Parathyroid adenoma (tissue), 2 donors: Measurements from ENCODE around the gene DCP1A.
A peak's percentile ranks its signal among the peaks of the same experiment; 100 is the strongest.
"Not testable (repeated sequence)": the region's sequence is repeated elsewhere in the genome, so short reads cannot be mapped to it uniquely, and the experiment has no call there.

Experiments used
- H2AFZ ChIP-seq: fragments of 300-600 bp; sonication (generic); one replicate; pipeline ENCODE4 v1.7.0; 2017; ENCODE audit warnings: antibody characterized with exemption, mild to moderate bottlenecking
- H3K27ac ChIP-seq: fragments of 300-600 bp; sonication (generic); one replicate; pipeline ENCODE4 v1.7.0; 2017
- H3K27me3 ChIP-seq: fragments of 300-600 bp; sonication (generic); one replicate; pipeline ENCODE4 v1.7.0; 2017; ENCODE audit warnings: low read length; ENCODE audit not compliant: control insufficient read depth, insufficient read depth
- H3K36me3 ChIP-seq: fragments of 300-600 bp; sonication (generic); one replicate; pipeline ENCODE4 v1.7.0; 2017; ENCODE audit warnings: low read length; ENCODE audit not compliant: control insufficient read depth, insufficient read depth
- H3K4me1 ChIP-seq: fragments of 300-600 bp; sonication (generic); one replicate; pipeline ENCODE4 v1.7.0; 2017; ENCODE audit warnings: control low read depth
- H3K4me2 ChIP-seq: fragments of 300-600 bp; sonication (generic); one replicate; pipeline ENCODE4 v1.7.0; 2017; ENCODE audit warnings: low read length
- H3K4me3 ChIP-seq: fragments of 300-600 bp; sonication (generic); one replicate; pipeline ENCODE4 v1.7.0; 2017; ENCODE audit warnings: low read depth, low read length
- H3K79me2 ChIP-seq: fragments of 300-600 bp; sonication (generic); one replicate; pipeline ENCODE4 v1.7.0; 2017; ENCODE audit warnings: control low read depth
- H3K9ac ChIP-seq: fragments of 300-600 bp; sonication (generic); one replicate; pipeline ENCODE4 v1.7.0; 2017; ENCODE audit warnings: mild to moderate bottlenecking
- H3K9me3 ChIP-seq: fragments of 300-600 bp; sonication (generic); one replicate; pipeline ENCODE4 v1.7.0; 2017; ENCODE audit warnings: low read length; ENCODE audit not compliant: control insufficient read depth
- CTCF ChIP-seq: fragments of 300-600 bp; sonication (generic); IDR thresholded peaks from one replicate; pipeline ENCODE4 v1.7.0; 2017; ENCODE audit warnings: antibody characterized with exemption, mild to moderate bottlenecking
- donor health status: primary hyperparathyroidism.

DCP1A gene

GRCh38 chr3:53361852-53362251, 14.5 kb upstream of the DCP1A start:
- H3K4me2 ChIP-seq: no peak overlapping the region
- H3K4me3 ChIP-seq: no peak overlapping the region
- TF ChIP-seq CTCF: no peak
- no peaks in the 10 kb centered on the region for H3K27me3 ChIP-seq
- H2AFZ ChIP-seq: no peak overlapping the region
- H3K4me1 ChIP-seq: no peaks in the 10 kb centered on the region
- H3K9ac ChIP-seq: no peak overlapping the region
- H3K79me2 ChIP-seq: no peaks in the 10 kb centered on the region
- H3K27ac ChIP-seq: no peak overlapping the region
- no peaks in the 10 kb centered on the region for H3K9me3 ChIP-seq
- no peaks in the 10 kb centered on the region for H3K36me3 ChIP-seq

DNA sequence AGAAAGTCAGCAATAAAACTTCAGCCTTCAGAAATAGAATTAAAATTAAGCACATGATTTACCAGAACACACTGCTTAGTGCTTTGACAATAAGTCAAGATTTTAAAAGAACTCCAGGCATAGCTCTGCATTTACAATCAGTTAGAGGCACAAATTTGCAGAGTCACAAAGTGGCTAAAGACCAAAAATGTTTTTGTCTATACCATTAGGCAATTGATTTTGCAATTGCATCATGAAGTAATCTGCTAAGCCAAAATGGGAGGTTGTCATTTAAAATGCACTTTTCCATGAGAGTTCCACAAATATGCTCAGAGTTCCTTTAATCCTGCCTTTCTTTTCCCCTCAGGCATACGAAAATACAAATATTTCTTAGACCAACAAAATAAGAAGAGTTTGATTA, 10.1 kb upstream of the DCP1A start:
- H3K4me2 ChIP-seq: no peak overlapping the region
- no peaks in the 10 kb centered on the region for H3K9me3 ChIP-seq
- no peak overlapping the region for H3K4me3 ChIP-seq
- H3K9ac ChIP-seq: no peak overlapping the region
- H2AFZ ChIP-seq: no peak overlapping the region
- no peak overlapping the region for H3K27ac ChIP-seq
- H3K4me1 ChIP-seq: no peaks in the 10 kb centered on the region
- no peaks in the 10 kb centered on the region for H3K36me3 ChIP-seq
- no peaks in the 10 kb centered on the region for H3K27me3 ChIP-seq
- H3K79me2 ChIP-seq: no peaks in the 10 kb centered on the region
- TF ChIP-seq CTCF: no peak

- Histone ChIP-seq H3K4me3 (no peak overlapping the region), H3K36me3 (no peaks in the 10 kb centered on the region), H3K4me2 (no peak overlapping the region), H3K9me3 (no peaks in the 10 kb centered on the region), H3K79me2 (no peaks in the 10 kb centered on the region), H3K4me1 (no peaks in the 10 kb centered on the region), H3K27me3 (no peaks in the 10 kb centered on the region), H3K27ac (no peak overlapping the region), H2AFZ (no peak overlapping the region), H3K9ac (no peak overlapping the region)
- TF ChIP-seq CTCF: no peak
Observed at GRCh38 chr3:53354945-53355498, 7.7 kb upstream of the DCP1A start.

DNA sequence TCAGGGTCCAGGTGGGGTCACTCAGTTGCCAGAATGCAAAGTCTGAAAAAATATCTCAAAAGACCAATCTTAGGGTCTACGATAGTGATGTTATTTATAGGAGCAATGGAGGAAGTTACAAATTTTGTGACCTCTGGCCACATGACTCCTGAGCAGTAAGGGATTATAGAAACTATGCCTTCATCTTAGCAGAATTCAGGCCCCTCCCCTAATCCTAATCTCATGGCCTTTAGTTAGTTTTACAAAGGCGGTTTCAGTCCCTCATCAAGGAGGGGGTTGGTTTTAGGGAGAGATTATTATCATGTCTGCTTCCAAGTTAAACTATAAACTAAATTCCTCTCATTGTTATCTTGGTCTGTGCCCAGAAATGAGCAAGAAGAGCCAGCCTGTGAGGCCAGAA, 5.9 kb upstream of the DCP1A start:
- Histone ChIP-seq H3K9me3 (no peaks in the 10 kb centered on the region), H3K4me1 (no peaks in the 10 kb centered on the region), H2AFZ (no peak overlapping the region), H3K27ac (no peak overlapping the region), H3K36me3 (no peaks in the 10 kb centered on the region), H3K4me3 (no peak overlapping the region), H3K9ac (no peak overlapping the region), H3K27me3 (no peaks in the 10 kb centered on the region), H3K79me2 (no peaks in the 10 kb centered on the region), H3K4me2 (no peak overlapping the region)
- no peak for TF ChIP-seq CTCF

GRCh38 chr3:53350652-53351051, 3.3 kb upstream of the DCP1A start:
- Histone ChIP-seq H2AFZ (peak overlapping the region; percentile 35), H3K4me3 (no peak overlapping the region), H3K27me3 (no peaks in the 10 kb centered on the region), H3K4me1 (no peaks in the 10 kb centered on the region), H3K9ac (no peak overlapping the region), H3K79me2 (peaks cover 17% of the 10 kb centered on the region), H3K9me3 (no peaks in the 10 kb centered on the region), H3K27ac (no peak overlapping the region), H3K36me3 (no peaks in the 10 kb centered on the region), H3K4me2 (no peak overlapping the region)
- no peak for TF ChIP-seq CTCF

- Histone ChIP-seq H3K27ac (peak overlapping the region; percentile 95), H3K4me2 (peak overlapping the region; percentile 79), H3K4me3 (peak overlapping the region; percentile 81), H2AFZ (peak overlapping the region; percentile 99), H3K79me2 (peaks cover 27% of the 10 kb centered on the region)
- H3K9ac ChIP-seq, H3K9me3 ChIP-seq, H3K4me1 ChIP-seq, H3K36me3 ChIP-seq, H3K27me3 ChIP-seq: not testable (repeated sequence)
Observed at GRCh38 chr3:53348118-53348517, 775 bp upstream of the DCP1A start.
